GM06990 (cell line): ENCODE data around the gene PRRC2B.

ENCODE experiments used
- DNase-seq: peaks from one replicate; pipeline ENCODE4 v3.0.0-alpha.2; 2011; ENCODE audit not compliant: insufficient read length; ENCODE audit errors: extremely low read depth
- H3K27me3 ChIP-seq: replicated peaks from 2 replicates; pipeline ENCODE4 v1.6.0; 2011; ENCODE audit warnings: low read length; ENCODE audit not compliant: control insufficient read depth, insufficient read depth
- H3K36me3 ChIP-seq: 2 replicates; pipeline ENCODE4 v1.5.1; 2011; ENCODE audit warnings: low read length; ENCODE audit not compliant: control insufficient read depth, insufficient read depth
- H3K4me3 ChIP-seq: replicated peaks from 2 replicates; pipeline ENCODE4 v1.5.1; 2011; ENCODE audit warnings: low read depth, mild to moderate bottlenecking, control low read depth, low read length
- TF ChIP-seq, protein P1 (sequence below): IDR thresholded peaks from 2 replicates; pipeline ENCODE4 v1.5.1; 2011; ENCODE audit warnings: low read length, control low read depth, mild to moderate bottlenecking, inconsistent platforms; ENCODE audit not compliant: insufficient read depth, poor library complexity, severe bottlenecking

Gene PRRC2B

DNA sequence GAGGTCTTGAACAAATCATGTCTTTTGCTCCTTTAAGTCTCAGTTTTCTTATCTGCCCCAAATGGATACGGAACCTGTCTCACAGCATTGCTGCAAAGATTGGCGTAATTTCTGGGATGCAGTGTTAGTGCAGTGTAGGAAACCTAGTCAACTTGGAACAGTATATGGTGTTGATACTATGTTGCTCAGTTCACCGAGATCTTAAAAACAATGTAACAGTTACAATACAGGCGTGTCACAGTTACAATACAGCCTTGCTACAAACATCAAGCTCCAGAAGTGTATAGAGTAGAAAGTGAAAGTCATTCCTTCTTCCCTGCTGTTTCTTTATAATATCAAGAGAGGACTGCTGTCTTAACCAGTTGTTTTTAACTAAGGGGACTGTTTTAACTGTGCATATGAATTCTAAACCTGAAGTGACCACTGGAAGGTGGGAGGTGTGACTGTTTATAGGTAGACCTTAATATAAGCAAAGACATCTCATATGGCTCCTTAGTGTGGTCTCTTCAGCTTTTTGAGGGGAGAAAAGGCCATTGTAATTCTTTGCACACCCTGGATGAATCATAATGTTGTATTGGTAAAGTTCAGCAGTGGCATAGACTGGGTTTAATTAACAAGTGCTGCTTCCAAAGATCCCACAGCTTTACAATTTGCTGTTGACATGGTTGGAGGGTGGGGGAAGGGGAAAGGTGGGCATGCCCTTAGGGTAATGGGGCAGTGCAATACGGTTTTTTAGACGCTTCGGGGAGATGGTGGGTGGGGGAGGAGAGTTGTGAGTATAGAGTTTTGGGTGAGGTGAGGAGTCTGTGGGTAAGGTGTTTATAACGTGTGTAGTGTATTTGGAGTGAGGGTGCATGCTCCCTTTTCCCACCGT, 12.9 kb downstream of the PRRC2B start:
- TF ChIP-seq, protein P1, sequence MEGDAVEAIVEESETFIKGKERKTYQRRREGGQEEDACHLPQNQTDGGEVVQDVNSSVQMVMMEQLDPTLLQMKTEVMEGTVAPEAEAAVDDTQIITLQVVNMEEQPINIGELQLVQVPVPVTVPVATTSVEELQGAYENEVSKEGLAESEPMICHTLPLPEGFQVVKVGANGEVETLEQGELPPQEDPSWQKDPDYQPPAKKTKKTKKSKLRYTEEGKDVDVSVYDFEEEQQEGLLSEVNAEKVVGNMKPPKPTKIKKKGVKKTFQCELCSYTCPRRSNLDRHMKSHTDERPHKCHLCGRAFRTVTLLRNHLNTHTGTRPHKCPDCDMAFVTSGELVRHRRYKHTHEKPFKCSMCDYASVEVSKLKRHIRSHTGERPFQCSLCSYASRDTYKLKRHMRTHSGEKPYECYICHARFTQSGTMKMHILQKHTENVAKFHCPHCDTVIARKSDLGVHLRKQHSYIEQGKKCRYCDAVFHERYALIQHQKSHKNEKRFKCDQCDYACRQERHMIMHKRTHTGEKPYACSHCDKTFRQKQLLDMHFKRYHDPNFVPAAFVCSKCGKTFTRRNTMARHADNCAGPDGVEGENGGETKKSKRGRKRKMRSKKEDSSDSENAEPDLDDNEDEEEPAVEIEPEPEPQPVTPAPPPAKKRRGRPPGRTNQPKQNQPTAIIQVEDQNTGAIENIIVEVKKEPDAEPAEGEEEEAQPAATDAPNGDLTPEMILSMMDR = no peak
- DNase-seq = no peak
- Histone ChIP-seq H3K36me3 (peaks cover 2% of the 10 kb centered on the region), H3K27me3 (no peaks in the 10 kb centered on the region), H3K4me3 (no peak overlapping the region)

DNA sequence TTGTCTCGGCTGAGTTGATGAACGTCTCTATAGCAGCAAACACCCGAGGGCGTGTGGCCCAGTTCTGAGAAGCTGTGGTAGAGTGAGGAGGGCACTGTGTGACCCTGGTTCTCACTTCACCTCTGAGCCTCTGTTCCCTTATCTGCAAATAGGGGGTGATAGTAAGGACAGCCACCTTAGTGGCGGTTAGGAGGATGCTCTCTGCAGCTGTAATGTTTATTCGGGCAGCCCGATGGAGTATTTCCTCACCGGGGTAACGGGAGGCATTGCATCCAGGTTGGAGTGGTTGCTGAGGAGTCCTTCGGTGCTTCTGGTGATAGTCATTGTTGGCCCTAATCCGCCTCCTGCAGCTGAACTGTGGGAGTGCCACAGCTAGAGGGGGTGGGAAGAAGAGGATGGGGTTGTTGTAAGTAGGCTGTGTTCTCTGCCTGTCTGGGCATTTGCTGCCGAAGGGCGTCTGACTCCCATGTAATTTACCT, 13.9 kb downstream of the PRRC2B start:
- TF ChIP-seq, protein P1 = no peak
- Histone ChIP-seq H3K36me3 (peaks cover 2% of the 10 kb centered on the region), H3K27me3 (no peaks in the 10 kb centered on the region), H3K4me3 (no peak overlapping the region)
- DNase-seq = no peak

DNA sequence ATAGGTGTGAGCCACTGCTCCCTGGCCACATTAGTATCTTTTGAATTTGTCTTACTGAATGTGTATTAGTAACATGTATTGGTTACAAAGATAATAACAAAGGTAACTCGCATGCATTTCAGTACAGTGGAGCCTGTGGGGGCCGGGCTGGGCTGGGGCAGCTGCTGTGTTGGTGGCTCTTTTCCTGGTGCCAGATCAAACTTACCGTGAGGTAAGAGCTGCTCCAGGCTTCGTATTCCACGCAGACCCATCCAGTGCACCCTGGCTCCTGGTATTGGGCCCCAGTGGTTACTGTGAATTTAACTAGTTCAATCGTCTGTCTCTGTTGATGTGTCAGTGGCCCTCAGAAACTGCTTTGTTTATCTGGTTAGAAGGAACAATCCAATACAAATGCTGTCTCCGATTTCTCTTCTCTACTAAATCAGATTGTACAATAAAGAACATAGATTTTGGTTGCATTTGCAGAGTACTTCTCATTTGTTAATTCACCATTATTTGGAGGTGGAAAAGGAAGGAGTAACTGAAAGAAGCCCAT, 15.6 kb downstream of the PRRC2B start:
- H3K27me3 ChIP-seq = no peaks in the 10 kb centered on the region
- H3K36me3 ChIP-seq = peaks cover 5% of the 10 kb centered on the region
- no peak overlapping the region for H3K4me3 ChIP-seq
- TF ChIP-seq, protein P1 = no peak
- DNase-seq = no peak

DNA sequence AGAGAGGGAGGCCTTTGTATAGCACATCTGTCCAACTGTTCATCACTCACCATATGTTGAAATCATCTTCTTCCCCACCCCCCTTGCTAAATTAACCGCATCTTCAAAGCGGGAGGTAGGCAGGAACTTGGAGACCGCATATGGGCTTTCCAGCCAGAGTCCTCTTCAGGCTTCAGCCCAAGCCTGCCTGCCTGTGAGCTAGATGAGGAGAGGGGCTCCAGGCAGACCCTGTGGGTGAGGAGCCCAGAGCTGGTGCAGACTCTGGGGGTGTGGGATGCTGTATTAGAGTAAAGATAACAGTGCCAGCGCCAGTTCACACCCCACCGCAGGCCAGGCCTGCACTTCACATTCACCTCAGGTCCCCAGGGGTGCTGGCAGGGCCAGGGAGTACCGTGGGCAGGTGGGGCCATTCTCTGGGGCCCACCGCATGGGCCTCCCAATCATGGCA, 16.2 kb downstream of the PRRC2B start:
- DNase-seq = no peak
- no peaks in the 10 kb centered on the region for H3K27me3 ChIP-seq
- H3K4me3 ChIP-seq = no peak overlapping the region
- TF ChIP-seq, protein P1 = no peak
- H3K36me3 ChIP-seq = peaks cover 5% of the 10 kb centered on the region

DNA sequence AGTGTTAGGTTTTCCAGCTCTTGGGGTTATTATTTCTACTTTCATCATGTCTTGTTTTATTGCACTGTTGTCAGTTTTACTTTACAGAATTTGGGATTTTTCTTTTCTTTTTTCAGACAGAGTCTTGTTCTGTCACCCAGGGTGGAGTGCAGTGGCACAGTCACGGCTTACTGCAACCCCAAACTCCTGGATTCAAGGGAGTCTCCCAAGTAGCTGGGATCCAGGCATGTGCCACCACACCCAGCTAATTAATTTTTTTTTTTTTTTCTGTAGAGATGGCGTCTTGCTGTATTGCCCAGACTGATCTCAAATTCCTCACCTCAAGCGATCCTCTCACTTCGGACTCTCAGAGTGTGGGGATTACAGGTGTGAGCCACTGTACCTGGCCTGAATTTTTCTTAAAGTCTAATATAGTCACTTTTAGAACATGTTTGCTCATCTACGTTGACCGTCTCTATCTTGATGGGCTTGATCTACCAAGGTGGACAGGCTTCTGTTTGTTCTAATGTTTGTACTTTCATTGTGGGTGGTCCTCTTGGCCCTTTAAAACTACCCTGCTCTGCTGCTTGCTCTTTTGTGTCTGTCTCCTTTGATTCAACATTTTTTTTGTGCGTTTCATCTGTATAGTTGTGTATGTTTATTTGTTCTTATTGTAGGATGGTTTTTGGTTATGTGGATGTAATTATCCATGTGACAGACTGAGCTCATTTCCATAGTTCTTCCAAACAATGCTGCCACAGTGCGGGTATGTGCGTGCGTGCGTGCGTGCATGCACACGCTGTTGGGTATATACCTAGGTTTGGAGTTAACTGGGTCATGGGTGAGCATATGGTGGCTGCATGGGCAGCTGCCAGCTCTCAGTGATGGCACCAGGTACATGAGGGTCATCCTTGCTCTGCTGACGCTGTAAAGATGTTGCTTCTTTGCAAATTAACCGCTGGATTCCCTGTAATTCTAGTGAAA, 18.1 kb downstream of the PRRC2B start:
- Histone ChIP-seq H3K27me3 (no peaks in the 10 kb centered on the region), H3K4me3 (no peak overlapping the region), H3K36me3 (peaks cover 5% of the 10 kb centered on the region)
- TF ChIP-seq, protein P1 = no peak
- no peak for DNase-seq
